GM12891 (cell line): ENCODE data around the gene DUSP8.
"Not testable (repeated sequence)": the region's sequence is repeated elsewhere in the genome, so short reads cannot be mapped to it uniquely, and the experiment has no call there.

Experiments
- POLR2A ChIP-seq: IDR thresholded peaks from 2 replicates; pipeline ENCODE4 v1.6.1; 2011; ENCODE audit warnings: low read depth, low read length, control low read depth
- POLR2AphosphoS5 ChIP-seq: IDR thresholded peaks from 2 replicates; pipeline ENCODE4 v1.6.1; 2011; ENCODE audit warnings: low read depth, low read length, control low read depth
- POU2F2 ChIP-seq: IDR thresholded peaks from 2 replicates; pipeline ENCODE4 v1.6.1; 2011; ENCODE audit warnings: low read depth, mild to moderate bottlenecking, control low read depth, low read length, moderate library complexity
- TAF1 ChIP-seq: IDR thresholded peaks from 2 replicates; pipeline ENCODE4 v1.6.1; 2011; ENCODE audit warnings: low read depth, low read length, control low read depth

GRCh38 chr11:1607156-1607845 lies 35.2 kb upstream of the DUSP8 start:
- TF ChIP-seq POLR2A, TAF1, POLR2AphosphoS5, POU2F2: not testable (repeated sequence)
